GM06990 (cell line): ENCODE results near the gene MSH5.
A peak's percentile ranks its signal among the peaks of the same experiment; 100 is the strongest.

ENCODE experiments used
- DNase-seq: peaks from one replicate; pipeline ENCODE4 v3.0.0-alpha.2; 2011; ENCODE audit not compliant: insufficient read length; ENCODE audit errors: extremely low read depth
- H3K27me3 ChIP-seq: replicated peaks from 2 replicates; pipeline ENCODE4 v1.6.0; 2011; ENCODE audit warnings: low read length; ENCODE audit not compliant: control insufficient read depth, insufficient read depth
- H3K36me3 ChIP-seq: 2 replicates; pipeline ENCODE4 v1.5.1; 2011; ENCODE audit warnings: low read length; ENCODE audit not compliant: control insufficient read depth, insufficient read depth
- H3K4me3 ChIP-seq: replicated peaks from 2 replicates; pipeline ENCODE4 v1.5.1; 2011; ENCODE audit warnings: low read depth, mild to moderate bottlenecking, control low read depth, low read length
- TF ChIP-seq, protein P1 (sequence below): IDR thresholded peaks from 2 replicates; pipeline ENCODE4 v1.5.1; 2011; ENCODE audit warnings: low read length, control low read depth, mild to moderate bottlenecking, inconsistent platforms; ENCODE audit not compliant: insufficient read depth, poor library complexity, severe bottlenecking

Gene MSH5

DNA sequence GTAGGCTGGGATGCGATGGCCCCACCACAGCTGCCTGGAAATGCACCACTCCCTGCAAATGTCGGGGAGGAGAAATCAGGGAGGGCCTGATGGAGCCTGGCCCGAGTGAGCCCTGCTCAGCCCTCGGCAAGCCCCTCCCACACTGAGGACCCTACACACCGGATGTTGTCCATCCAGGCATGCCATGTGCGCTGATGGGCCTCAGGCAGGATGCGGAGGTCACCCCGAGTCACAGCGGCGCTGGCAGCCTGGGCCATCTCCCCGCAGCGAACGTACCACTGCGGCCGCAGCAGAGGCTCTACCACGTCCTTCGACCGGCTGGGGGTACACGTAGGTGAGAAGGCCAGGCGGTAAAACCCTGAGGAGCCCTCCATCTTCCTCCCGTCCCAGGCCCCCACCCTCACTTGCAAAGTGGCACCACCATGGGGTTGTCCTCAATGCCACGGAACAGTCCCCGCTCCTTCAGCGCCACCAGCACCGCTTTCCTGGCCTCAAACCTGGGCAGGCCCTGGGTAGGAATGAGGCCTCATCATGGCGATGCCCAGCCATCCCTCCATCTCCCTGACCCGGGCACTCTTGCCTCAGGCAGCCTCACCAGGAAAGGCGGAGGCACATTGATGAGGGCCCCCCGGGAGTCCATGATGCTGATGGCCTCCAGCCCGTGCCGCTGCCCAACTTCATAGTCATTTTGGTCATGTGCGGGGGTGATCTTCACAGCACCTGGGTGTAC, 42.5 kb downstream of the MSH5 start:
- no peaks in the 10 kb centered on the region for H3K27me3 ChIP-seq
- H3K36me3 ChIP-seq: peaks cover 52% of the 10 kb centered on the region
- no peak for DNase-seq
- no peak overlapping the region for H3K4me3 ChIP-seq
- TF ChIP-seq, protein P1, sequence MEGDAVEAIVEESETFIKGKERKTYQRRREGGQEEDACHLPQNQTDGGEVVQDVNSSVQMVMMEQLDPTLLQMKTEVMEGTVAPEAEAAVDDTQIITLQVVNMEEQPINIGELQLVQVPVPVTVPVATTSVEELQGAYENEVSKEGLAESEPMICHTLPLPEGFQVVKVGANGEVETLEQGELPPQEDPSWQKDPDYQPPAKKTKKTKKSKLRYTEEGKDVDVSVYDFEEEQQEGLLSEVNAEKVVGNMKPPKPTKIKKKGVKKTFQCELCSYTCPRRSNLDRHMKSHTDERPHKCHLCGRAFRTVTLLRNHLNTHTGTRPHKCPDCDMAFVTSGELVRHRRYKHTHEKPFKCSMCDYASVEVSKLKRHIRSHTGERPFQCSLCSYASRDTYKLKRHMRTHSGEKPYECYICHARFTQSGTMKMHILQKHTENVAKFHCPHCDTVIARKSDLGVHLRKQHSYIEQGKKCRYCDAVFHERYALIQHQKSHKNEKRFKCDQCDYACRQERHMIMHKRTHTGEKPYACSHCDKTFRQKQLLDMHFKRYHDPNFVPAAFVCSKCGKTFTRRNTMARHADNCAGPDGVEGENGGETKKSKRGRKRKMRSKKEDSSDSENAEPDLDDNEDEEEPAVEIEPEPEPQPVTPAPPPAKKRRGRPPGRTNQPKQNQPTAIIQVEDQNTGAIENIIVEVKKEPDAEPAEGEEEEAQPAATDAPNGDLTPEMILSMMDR: no peak

- Histone ChIP-seq H3K27me3 (no peaks in the 10 kb centered on the region), H3K36me3 (peaks cover 41% of the 10 kb centered on the region), H3K4me3 (no peak overlapping the region)
- DNase-seq: no peak
- TF ChIP-seq, protein P1: no peak
Measured at GRCh38 chr6:31784098-31784925, 44.5 kb downstream of the MSH5 start.

- TF ChIP-seq, protein P1: no peak
- H3K36me3 ChIP-seq: peaks cover 34% of the 10 kb centered on the region
Measured at GRCh38 chr6:31785475-31785874, 45.7 kb downstream of the MSH5 start.

GRCh38 chr6:31791324-31792089, 51.7 kb downstream of the MSH5 start:
- Histone ChIP-seq H3K36me3 (peaks cover 4% of the 10 kb centered on the region), H3K27me3 (no peaks in the 10 kb centered on the region), H3K4me3 (no peak overlapping the region)
- no peak for DNase-seq
- TF ChIP-seq, protein P1: peak; percentile 75

More at GRCh38 chr6:31785475-31785874, 45.7 kb downstream of the MSH5 start:
- no peak for DNase-seq
- H3K27me3 ChIP-seq: no peaks in the 10 kb centered on the region
- H3K4me3 ChIP-seq: no peak overlapping the region

- no peak for DNase-seq
- TF ChIP-seq, protein P1: no peak
- Histone ChIP-seq H3K36me3 (peaks cover 4% of the 10 kb centered on the region), H3K27me3 (no peaks in the 10 kb centered on the region), H3K4me3 (no peak overlapping the region)
Measured at GRCh38 chr6:31792090-31792374, 52.2 kb downstream of the MSH5 start.
